HL-60/S4 treated with retinoic acid at 250 ng/mL for 4 days and 3 days (cell line): ENCODE measurements around the gene PLEKHO2.

Experiments
- in situ Hi-C: fragments of 300-500 bp; cut with MboI; formaldehyde crosslinking; loops from 2 replicates; pipeline ENCODE4 v1.7.0; 2022; ENCODE audit warnings: low sequenced_read_pairs

The PLEKHO2 gene

DNA sequence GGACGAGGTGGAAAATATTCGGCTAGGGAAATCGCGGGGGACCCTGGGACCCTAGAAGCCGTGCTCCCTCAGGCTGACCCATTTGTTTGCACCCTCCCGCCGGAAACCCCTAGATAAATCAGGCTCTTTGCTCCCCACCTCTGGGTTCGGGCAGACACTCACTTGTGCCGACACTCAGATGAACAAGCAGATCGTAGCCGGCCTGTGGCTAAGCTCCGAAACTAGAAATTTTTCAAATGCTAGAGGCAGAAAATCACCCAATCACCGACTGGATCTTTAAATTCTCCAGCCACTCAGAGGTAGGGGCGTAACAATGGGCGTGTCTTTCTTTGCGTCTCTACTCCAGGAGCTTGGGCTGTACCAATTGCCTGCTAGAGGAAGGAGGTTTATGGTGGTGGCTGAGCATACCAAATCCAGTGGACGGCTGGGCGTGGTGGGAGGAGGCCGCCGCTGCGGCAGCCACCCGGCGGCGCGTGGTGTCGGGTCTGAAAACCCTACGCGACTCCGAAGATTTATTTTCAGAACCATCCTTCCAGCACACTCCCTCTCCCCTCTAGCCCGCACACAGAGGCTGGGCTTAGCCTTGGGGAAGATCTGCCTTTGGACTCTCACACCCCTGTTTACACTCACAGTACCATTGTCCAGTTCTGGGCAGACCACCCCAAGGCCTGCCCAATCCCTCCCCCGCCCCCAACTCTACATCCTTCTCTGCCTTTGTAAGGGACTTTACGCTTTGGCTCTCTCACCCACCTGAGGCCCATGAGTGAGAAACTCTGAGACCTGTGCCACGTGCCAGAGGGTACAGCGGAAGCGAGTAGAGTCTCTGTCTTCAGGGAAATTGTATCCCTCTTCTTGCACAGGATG lies 16.1 kb upstream of the PLEKHO2 start, which contains the start of gene PIF1:
TSS of gene PIF1 (minus strand) at position 217 of the 864 bp plus-strand sequence. CDS start 1,312 bp downstream, outside the sequence.
- in situ Hi-C loops, result no loop called here

DNA sequence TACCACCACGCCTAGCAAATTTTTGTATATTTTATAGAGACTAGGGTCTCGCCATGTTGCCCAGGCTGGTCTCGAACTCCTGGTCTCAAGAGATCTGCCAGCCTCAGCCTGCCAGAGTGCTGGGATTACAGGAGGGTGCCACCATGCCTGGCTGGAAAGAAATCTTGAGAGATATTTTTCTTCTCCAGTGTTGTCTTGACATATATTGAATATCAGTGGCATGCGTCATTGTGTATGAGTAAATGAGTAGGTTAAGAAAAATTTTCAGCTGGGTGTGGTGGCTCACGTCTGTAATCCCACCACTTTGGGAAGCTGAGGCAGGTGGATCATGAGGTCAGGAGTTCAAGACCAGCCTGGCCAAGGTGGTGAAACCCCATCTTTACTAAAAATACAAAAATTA lies 12.7 kb upstream of the PLEKHO2 start:
- in situ Hi-C loops, result no loop called here

DNA sequence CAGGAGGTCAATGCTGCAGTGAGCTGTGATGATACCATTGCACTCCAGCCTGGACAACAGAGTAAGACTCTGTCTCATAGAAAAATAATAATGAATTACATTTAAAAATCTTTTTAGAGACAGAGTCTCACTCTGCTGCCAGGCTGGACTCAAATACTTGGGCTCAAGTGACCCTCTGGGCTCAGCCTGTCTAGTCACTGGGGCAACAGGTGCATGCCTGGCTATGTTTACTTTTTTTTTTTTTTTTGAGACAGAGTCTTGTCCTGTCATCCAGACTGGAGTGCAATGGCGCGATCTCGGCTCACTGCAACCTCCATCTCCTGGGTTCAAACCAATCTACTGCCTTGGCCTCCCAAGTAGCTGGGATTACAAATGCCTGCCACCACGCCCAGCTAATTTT lies 8.0 kb upstream of the PLEKHO2 start:
- in situ Hi-C loops, result no loop called here

DNA sequence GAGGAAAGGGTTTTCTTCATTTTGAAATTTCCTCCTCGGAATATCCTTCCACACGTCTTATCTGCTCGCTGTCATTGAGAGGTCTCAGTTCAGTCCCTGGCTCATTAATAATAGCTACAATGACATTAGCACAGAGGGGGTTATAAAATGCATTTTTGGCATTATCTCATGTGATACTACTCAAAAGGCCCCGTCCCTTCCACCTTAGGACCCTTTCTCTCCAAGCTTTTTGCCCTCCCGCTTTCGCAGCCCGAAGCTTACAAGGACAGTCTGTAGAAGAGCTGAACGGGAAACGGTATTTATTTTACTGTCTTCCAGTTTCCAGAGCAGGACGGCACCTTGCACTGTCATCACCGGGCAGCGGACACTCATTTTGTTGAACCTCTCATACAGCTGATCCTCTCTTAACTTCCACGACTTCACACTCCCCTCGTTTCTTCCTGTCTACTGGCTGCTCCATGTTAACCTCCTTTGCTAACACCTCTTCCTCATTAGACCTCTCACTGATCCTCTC lies 5.6 kb upstream of the PLEKHO2 start:
- in situ Hi-C loops, result no loop called here

DNA sequence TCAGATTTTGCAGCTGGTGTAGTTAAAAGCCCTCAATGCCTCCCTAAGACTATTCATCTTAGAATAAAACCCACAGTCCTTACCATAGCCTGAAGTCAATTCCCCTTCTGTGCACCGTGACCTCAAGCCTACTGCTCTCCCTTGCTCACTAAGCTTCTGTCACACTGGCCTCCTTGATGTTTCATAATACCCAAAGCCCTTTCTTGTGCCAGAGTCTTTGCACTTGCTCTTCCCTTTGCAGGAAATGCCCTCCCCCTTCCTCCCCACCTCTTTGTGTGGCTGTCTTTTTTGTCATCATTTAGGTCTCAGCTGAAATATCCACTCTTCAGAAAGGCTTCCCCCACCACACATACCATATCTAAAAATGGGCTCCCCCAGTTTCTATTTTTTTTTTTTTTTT lies 4.2 kb upstream of the PLEKHO2 start:
- in situ Hi-C loops, result no loop called here

- in situ Hi-C loops, result no loop called here
These were observed 713 bp upstream of the PLEKHO2 start for GRCh38 chr15:64841060-64841343.

DNA sequence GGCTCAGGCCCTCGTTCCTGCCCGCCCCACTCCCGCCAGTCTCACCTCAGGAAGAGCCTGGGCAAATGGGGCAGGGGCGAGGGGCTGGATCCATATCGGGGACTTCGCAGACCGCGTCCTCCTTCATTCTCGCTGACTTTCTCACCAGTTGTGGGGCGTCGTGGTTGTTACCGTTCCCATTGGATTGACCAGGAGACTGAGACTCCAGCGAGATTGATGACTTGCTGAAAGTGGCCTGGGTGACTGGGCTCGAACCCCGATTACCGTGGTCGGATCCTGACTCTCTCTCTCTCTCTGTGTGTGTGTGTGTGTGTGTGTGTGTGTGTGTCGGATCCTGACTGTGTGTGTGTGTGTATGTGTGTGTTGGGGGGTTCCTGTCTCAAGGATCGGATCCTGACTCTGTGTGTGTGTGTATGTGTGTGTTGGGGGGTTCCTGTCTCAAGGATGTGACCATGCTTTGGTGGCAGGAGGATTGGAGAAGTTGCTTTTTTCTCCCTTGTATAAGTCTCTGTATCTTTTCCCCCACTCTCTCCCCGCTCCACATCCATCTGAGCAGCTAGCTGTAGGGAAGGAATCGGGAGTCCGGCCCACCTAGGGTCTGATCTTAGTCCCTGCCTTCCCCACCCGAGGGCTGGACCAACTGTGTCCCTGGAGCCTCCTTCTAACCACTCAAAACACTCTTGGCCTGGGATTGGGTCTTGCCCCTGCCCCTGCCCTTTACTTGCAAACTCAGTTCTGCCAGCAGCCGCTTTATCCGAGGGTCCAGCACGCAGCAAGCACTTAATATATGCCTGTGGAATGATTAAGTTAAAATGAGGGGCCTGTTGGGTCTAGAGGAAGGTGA lies 603 bp downstream of the PLEKHO2 start:
- in situ Hi-C loops, result no loop called here

DNA sequence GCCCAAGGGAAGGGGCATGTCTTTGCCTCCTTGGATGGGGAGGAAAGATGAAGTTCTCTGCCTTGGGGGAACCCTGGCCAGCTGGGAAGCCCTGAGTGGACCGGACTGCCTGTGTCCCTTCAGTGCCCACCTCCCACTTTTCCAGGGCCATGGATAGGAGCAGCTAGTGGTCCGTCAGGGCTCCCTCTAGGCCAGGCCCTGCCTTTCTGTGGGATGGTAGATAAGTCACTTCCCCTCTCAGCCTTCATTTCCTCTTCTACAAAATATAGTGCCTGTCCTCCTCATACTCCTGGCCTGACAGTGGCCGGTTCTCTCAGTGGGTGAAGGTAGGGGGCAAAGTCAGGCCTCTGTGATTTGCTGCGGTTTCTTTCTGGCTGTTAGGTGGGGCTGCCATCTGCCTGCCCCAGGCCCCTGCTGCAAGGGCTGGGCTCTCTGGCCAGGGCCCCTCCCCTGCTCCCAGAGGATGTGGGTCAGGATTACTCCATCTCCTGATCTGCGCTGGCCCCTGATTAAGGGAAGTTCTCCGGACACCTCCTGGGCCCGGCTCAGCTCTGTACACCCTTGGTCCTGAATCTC lies 1.4 kb downstream of the PLEKHO2 start:
- in situ Hi-C loops, result no loop called here

GRCh38 chr15:64843991-64844390 lies 2.3 kb downstream of the PLEKHO2 start:
- in situ Hi-C loops, result no loop called here

GRCh38 chr15:64844576-64845145 lies 2.9 kb downstream of the PLEKHO2 start:
- in situ Hi-C loops, result no loop called here

GRCh38 chr15:64845183-64845611 lies 3.5 kb downstream of the PLEKHO2 start:
- in situ Hi-C loops, result no loop called here

DNA sequence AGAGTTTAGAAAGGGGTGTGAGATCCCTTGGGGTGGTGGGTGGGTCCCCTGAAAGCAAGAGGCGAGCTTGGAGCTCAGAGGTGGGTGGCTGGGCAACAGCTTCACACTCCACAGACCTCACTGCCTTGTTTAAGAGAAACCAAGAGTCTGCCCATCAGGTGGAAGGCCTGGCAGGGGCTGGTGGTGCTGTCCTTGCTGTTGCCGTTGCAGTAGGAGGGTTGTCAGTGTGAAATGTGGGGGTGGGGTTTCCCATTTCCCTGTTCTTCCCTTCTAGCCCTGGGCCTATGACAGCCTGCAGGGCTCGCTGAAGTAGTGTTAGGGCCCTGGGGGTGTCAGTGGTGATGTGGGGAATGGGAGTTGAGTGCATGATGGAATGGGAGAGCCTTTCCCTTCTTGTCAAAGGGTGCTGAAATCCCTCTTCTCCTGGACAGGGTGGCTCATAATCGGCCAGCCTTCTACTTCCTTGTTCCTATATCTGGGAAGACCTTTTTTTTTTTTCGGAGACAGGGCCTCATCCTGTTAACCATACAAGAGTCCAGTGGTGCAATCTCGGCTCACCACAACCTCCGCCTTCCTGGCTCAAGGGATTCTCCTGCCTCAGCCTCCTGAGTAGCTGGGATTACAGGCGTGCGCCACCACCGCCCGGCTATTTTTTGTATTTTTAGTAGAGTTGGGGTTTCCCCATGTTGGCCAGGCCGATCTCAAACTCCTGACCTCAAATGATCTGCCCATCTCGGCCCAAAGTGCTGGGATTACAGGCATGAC lies 4.3 kb downstream of the PLEKHO2 start:
- in situ Hi-C loops, result no loop called here

GRCh38 chr15:64847016-64847415 lies 5.3 kb downstream of the PLEKHO2 start:
- in situ Hi-C loops, result no loop called here

GRCh38 chr15:64847448-64847847 lies 5.7 kb downstream of the PLEKHO2 start:
- in situ Hi-C loops, result no loop called here

DNA sequence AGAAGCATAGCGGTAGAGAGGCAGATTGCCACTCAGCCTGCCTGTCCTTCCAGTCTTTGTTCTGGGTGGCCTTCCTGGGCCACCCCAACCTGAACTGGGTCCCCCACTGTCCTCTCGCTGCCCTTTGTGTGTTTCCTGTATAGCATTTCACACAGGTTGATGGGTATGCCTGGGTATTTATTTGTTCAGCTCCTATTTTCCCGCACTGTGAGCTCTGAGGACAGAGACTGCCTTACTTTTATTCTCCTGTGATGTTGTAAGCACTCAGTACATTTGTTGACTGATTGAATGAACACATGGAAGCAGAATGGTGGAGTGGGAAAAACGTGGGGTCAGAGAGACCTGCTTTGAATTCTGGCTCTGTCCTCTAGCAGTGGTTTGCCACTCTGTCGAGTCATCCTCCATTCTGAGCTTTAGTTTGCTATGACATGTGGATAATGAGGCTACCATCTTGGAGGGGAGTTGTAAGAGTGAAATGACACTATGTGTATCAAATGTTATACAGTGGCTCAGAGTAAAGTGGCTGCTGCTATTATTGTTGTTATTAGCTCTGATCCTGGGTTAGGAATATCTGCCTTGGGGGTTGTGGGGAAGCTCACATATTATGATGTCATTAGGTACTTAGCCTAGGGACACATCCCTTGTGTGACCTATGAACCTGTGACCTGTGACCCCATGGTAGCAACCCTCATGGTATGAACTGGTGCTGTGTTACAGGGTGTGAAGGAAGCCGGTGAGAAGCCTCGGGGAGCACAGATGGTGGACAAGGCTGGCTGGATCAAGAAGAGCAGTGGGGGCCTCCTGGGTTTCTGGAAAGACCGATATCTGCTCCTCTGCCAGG lies 6.4 kb downstream of the PLEKHO2 start:
- in situ Hi-C loops, result no loop called here

DNA sequence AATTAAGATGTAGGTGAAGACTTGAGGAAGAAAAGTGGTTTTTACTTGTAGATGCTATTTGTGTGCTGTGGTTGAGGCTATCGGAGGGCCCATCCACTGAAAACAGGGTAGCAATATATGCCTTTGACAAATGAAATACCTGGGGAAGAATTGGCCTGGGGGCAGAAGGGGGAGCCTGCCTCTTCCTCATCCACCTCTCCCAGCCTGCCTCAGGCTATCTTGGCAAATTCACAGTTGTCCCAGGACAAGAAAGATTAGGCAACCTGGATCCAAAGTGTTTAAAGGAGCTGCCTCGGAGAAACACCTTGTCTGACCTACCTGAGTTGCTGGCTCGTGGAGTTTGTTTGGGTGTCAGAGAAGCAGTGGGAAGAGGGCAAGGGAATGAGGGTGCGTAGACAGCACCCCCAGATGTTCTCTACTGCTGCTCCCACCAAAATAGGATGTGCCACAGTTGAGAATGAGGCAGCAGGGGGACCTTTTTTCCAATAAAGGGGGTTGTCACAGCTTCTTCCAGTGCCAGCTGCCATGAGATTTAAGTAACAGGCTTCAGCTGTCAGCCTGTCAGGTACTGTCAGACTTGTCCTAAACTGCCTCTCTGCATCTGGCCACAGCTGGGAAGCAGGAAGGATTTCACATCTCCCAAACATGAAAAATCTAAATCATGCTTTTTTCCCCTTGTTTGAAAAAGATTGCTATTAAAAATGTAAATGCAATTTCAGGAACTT lies 9.2 kb downstream of the PLEKHO2 start:
- in situ Hi-C loops, result no loop called here

- in situ Hi-C loops, result no loop called here
These were observed 9.8 kb downstream of the PLEKHO2 start for GRCh38 chr15:64851503-64851840.

DNA sequence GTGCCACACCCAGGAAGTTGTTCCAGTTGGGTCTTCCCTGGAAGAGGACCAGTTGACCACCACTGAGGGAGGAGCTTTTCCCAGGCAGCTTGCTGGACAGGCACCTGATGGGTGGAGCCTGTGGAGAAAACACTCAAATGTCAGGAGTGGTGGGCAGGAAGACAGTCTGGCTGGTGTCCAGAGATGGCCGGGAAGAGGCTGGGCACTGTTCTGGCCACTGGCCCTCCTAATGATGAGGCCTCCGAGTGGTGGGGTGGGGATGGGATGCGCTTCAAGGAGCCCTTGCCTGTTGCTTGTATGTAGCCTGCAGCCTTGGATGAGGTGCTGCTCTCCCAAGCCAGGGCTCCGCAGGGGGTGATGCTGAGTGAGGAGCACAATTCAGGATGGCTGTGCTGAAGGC lies 12.3 kb downstream of the PLEKHO2 start:
- in situ Hi-C loops, result no loop called here

- in situ Hi-C loops, result no loop called here
These were observed 12.8 kb downstream of the PLEKHO2 start for GRCh38 chr15:64854526-64854925.
